SK-MEL-5 (cell line): ENCODE data around the gene ARPC1B. TPM values are rescaled to one million over a fixed set of nuclear protein-coding genes. Genes with fewer than 3 reads are reported as not detected.
"Not testable (repeated sequence)": the region's sequence is repeated elsewhere in the genome, so short reads cannot be mapped to it uniquely, and the experiment has no call there.

Experiments used
- DNase-seq: peaks from one replicate; pipeline ENCODE4 v3.0.0-alpha.2; 2016; ENCODE audit warnings: low read depth, low spot score
- in situ Hi-C: cut with HindIII; loops from 2 replicates; pipeline ENCODE4 v1.10.0; 2016; ENCODE audit warnings: low sequenced_read_pairs, high pct_unique_total_duplicates, low pct_unique_long_range_greater_than_20kb
- total RNA-seq: library from RNA; depleted of rRNA; stranded (reverse); fragments of >200 nt; shearing (Covaris generic); gene quantifications from 2 replicates; pipeline ENCODE4 v1.2.3, GENCODE V29; 2014

Gene ARPC1B
- total RNA-seq, 1 experiment from 2014 or later: 1,714 TPM

DNA sequence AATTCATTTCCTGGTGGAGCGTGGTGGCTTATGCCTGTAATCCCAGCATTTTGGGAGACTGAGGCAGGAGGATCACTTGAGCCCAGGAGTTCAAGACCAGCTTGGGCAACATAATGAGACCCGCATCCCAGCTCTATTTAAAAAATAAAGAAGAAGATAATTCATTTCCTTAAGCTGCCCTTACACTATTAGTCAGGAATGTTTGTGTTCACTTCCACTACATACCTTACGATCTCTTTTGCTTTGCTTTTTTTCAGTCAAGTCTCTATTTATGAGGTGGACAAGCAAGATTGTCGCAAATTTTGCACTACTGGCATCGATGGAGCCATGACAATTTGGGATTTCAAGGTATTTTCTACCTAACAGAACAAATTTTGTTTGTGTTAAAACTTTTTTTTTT, 11.2 kb upstream of the ARPC1B start:
- in situ Hi-C loops: no loop called here
- DNase-seq: no peak

DNA sequence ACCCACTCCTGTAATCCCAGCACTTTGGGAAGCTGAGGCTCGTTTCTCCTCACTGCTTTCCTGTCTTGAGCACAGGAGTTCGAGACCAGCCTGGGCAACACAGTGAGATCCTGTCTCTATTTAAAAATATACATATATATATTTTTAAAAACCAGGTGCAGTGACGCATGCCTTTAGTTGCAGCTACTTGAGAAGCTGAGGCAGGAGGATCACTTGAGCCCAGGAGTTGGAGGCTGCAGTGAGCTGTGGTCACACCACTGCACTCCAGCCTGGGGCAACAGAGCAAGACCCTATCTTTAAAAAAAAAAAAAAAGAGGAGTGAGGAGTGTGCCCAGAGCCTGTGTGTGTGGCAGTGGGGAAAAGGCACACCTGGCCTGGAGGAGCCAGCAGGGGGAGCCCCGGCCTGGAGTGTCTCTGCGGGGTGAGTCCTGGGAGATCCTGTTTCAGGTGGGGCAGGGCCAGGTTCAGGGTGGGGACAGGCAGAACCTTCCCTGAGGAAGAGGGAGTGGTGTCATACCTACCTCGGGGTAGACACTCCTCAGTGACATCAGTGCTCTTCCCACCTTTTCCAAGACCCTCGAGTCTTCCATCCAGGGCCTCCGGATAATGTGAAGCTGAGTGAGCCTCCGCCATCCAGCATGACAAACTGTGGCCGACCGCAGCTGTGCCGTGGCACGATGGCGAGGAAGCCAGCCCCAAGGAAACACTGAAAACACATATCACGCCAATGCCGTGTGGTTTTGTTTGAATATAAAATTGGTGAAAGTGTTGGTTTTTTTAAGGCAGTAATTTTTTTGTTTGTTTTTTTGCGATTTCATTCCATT, 9.0 kb upstream of the ARPC1B start:
- in situ Hi-C loops: no loop called here
- DNase-seq: peak; percentile 64

DNA sequence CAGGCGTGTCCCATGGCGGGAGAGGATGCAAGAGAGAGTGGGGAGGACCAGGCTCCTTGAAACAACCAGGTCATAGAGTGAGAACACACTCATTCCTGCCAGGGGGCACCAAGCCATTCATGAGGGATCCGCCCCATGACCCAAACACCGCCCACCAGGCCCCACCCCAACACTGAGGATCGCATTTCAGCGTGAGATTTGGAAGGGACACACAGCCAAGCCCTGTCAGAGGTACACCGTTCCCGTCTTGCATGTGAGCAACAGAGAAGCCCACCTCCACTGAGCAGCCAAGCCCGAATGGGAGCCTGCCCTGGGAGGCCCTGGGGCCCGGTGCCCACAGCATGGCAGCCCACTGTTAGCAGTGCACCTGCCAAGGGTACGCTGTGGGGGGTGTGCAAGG, 7.9 kb upstream of the ARPC1B start:
- in situ Hi-C loops: no loop called here
- no peak for DNase-seq

DNA sequence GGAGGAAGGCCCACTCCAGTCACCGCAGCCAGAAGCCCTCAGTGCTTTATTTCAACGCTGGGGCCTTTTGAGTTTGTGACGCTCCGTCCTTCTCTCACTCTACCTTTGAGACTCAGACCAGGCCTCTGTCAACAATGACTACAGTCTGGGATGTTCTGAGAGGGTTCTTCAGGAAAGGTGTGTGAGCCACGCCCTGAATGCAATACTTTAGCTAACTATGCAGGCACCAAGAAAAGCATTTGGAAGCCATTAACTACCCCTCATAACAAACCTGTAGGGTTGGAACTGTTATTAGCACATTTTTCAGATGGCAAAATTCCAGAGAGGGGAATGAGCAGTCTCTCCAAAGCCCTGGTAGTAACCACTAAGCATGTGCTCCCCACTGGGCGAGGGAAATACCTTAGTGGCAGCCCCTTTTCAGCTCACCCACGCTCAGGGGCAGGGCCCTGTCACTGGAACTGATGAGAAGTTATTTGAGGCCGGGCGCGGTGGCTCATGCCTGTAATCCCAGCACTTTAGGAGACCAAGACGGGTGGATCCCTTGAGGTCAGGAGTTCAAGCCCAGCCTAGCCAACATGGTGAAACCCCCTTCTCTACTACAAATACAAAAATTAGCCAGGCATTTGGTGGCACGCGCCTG, 5.7 kb upstream of the ARPC1B start:
- DNase-seq: no peak
- in situ Hi-C loops: no loop called here

DNA sequence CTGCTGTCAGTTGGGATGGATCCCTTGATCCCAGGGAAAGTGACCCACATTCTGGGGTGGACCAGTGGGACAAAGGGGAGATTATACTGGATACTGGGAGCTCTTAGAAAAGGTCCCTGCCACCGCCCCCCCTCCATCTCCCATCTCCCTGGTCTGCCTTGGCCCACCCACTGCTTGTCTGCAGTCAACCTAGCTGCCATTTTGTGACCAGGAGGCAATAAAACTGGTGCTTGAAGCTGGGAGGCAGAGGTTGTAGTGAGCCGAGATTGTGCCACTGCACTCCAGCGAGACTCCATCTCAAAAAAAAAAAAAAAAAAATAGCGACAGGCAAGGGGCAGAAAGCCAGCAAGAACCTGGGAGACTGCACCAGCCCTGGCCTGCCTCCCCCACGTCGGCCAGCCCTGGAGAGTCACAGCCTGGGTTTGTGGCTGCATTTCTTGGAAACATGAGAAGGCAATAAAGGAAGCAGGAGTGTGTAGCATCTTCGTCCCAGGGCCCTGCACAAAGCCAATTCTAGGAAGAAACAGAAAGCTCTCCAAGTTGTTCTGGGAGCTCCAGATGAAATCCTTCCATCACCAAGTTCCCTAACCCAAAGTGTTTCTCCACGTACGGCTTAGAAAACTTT, 4.7 kb upstream of the ARPC1B start:
- in situ Hi-C loops: no loop called here
- DNase-seq: no peak

DNA sequence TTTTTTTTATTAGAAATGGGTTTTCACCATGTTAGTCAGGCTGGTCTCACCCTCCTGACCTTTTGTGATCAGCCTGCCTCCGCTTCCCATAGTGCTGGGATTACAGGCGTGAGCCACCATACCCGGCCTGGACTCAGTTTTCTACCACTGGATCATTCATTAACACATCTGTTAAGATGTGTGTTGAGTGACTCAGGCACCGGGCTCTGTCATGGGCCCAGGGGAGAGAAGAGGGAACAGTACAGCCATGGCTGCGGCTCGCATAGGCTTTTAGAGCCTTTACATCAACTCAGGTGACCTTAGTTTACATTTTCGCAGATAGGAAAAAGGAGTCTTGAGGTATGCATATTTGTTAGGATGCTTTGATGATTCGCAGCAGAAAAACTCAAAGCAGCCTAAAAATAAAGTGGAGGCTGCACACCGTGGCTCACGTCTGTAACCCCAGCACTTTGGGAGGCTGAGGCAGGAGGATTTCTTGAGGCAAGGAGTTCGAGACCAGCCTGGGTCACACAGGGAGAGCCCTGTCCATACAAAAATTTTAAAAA, 3.1 kb upstream of the ARPC1B start:
- in situ Hi-C loops: no loop called here
- no peak for DNase-seq

DNA sequence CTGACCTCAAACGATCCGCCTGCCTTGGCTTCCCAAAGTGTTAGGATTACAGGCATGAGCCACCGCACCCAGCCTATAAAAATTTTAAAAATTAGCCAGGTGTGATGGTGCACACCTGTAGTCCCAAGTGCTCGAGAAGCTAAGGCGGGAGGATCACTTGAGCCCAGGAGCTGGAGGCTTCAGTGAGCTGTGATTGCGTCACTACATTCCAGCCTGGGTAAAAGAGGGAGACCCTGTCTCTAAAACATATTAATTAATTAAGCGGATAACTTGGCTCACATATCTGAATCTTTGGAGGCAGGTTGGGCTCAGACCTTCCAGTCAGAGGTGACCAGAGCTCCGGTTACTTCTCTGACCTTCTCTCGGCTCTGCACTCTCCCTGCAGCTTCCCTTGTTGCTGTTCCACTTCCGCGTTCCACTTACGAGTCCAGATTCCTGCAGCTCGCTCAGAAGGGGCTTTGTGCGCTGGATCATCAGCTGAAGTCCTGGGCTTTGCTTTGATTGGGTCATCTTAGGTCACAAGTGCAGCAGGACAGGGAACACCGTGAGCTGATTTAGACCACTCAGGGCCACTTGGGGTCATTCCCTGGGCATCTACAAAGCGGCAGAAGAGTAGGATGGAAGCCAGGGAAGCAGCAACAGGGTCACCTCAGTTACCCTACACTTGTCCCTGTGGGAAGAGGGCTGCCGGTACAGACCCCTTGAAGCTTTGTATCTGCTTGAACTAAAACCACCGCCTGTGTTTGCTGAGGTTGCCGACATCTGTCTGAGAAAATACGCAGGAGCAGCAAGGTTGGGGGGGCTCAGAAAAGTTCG, 2.0 kb upstream of the ARPC1B start:
- DNase-seq: peak; percentile 99
- in situ Hi-C loops: no loop called here

DNA sequence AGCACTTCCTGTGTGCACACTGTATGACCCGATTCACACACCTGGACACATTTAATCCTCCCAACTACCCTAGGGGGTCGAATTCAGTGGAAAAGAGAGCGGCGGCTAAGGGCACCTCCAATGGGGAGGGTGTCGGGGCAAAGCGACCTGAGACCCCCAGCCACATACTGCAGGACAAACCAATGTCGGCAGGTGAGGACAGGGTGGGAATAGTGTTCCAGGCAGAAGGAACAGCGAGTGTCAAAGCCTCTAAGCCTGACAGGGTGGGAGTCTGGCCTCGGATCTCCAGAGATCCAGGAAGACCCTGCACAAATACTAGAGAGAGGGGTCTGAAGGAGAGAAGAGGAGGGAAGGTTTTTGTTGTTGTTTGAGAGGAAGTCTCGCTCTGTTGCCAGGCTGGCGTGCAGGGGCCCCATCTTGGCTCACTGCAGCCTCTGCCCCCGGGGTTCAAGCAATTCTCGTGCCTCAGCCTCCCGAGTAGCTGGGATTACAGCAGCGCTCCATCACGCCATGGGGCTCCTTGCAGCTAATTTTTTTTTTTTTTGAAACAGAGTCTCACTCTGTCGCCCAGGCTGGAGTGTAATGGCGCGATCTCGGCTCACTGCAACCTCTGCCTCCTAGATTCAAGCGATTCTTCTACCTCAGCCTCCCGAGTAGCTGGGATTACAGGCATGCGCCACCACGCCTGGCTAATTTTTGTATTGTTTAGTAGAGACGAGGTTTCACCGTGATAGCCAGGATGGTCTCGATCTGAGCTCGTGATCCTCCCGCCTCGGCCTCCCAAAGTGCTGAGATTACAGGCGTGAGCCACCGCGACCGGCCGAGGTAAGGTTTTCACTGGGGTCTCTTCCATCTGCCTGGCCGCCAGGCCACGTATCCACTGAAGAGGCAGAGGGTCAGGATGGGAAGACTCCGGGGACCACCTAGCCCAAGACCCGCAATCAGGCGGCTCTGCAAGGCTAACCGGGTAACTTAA, 1.2 kb upstream of the ARPC1B start:
- no peak for DNase-seq
- in situ Hi-C loops: no loop called here

DNA sequence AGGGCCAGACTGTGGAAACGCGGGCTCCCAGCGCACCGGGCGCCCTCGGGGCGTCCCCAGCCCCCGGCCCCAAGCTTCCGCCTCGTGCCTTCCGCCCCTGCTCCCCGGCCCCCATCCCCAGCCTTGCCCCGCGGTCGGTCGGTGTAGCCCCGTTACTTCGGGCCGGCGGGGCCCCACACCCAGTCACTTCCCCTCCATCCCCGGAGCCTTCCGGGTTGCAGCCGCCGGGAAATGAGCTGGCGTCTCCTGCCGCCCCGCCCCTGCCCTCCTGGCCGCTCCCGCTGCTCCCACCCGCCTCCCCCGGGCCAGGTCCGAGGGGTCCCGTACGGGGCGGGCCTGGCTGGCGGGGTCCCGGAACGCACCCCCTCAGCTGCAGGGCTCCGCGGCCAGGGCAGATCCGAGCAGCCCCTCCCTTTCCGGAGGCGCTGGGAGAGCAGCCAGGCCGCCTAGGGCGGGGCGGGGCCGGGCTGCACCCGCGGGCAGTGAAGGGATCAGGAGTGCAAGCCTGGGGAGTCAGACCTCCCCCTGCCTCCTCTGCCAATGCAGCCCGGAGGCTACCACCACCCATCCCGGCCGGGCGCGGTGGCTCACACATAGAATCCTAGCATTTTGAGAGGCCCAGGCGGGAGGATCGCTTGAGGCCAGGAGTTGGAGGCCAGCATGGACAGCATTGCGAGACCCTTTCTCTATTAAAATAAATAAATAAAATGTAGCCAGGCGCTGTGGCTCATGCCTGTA, 709 bp downstream of the ARPC1B start:
- in situ Hi-C loops: no loop called here
- DNase-seq: peak; percentile 78

DNA sequence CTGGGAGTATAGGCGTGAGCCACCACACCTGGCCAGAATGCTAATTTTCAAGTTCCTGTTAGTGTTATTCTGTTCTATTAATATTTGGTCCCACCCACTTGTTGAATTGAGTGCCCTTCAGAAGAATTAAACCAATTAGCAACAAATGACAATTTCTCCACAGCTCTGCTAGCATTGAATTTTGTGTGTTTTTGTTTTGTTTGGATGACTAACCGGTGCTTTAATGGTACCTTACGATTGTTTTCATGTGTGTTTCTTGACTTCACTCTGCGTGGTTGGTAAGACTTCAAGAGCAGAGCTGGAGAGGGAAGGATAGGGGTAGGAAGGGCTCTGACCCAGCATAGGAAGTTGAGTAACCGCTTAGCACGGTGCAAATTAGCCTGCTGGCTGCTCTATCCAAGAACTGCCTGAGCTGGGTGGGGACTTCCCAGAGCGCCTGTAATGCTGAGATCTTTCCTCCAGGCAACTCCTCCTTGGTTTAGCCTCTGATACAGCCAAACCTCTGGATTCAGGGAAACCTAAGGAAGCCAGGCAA, 4.6 kb downstream of the ARPC1B start:
- peak; percentile 62 for DNase-seq
- in situ Hi-C loops: no loop called here

DNA sequence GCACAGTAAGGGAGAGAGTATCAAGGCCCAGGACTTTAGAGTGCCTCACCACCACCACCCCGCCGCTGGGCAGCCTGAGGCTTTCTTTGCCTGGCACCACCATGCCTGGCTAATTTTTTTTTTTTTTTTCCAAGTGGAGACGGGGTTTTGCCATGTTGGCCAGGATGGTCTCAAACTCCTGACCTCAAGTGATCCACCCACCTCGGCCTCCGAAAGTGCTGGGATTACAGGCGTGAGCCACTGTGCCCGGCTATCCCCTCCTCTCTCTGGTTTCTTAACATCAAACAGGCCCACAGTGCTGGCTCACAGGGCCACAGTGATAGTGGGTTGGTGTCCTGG, 5.1 kb downstream of the ARPC1B start:
- DNase-seq, in situ Hi-C loops: not testable (repeated sequence)

DNA sequence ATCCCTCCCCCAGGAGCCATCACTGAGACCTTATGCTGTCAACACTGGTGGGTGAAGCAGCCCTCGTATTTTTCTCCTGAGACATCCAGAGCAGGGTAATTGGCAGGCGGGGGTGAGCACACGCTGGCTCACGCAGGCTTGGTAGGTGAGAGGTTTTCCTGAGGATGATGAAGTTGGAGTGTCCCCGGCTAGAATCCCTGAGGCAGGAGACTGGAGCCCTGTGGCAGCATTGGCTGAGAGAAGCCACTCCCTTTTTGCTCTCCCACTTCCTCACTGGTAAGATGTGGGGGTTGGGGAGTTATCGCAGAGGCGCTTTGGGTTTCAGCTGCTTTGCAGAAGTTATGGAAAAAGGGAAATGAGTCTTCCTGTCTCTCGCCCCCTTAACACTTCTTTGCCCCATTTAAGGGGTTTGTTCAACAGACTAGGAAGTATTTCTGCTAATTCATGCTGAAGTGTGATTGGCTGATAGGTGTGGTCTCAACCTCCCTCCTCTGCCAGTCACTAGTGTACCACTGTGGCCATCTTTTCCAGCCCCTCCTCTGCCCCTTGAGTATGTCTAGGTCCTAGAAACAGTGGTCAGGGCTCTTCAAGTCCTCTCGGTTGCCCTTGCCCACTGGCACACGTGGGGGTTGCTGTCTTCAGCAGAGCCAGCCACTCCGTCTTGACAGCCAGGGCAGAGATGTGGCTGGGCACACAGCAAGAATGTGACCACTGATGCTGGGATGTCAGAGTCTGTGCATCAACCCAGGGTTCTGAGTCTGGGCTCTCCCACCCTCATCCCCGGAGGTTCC, 5.7 kb downstream of the ARPC1B start:
- in situ Hi-C loops: no loop called here
- DNase-seq: peak; percentile 55

DNA sequence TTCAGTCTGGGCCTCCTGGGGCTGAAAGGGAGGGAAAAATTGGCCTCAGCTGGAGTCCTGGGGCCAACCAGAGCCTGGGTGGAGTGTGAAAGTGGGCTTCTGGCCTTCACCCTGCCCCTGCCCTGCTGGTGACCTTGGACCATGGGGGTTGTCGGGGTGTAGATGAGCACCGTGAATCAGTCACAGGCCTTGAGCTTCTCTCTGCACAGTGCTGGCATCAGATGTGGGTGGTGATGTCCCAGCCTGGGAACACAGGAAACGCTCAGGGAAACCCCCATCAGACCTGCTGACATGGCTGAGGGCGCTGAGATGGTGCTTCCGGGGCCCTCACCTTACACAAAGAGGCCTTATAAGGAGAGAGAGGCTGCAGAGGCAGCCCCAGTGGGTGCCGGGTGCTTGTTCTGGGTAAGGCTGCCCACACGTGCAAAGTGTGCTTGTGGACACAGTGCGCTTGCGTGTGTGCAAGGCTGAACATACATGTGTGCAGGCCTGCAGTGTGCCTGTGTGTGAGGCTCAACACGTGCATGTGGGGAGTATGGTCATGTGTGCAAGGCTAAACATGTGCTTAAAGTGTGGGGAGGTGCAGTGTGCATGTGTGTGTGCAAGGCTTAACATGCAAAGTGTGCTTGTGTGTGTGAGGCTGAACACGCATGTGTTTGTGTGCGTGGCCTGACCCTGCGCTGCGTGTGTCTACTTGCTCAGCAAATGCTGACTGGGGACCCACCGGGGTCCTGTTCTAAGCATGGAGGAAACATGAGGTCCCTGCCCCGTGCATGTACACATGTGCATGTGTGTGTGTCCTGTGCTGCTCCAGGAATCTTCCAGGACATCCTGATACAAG, 6.5 kb downstream of the ARPC1B start:
- DNase-seq: peak; percentile 88
- in situ Hi-C loops: no loop called here

DNA sequence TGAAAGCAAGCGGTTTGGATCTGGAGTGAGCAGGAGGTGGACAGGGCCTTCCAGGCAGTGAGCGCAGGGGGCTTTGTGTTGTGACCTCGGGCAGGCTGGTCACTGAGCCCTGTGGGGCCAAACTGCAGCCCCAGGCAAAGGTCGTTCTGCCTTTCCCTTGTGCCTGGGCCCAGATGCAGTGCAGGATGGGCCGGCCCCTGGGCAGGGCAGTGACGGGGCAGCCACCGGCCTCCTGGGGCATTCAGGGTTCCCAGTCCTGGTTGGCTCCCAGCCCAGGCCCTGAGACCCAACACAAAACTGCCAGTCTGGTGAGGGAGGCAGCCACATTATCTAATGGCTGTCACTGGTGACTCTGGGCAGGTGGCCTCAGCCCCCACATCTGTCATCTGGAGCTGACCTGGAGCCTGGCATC, 7.1 kb downstream of the ARPC1B start:
- in situ Hi-C loops: no loop called here
- no peak for DNase-seq
